ENCODE results near the gene GUCY2F. TPM values are rescaled to one million over a fixed set of nuclear protein-coding genes. Genes with fewer than 3 reads are reported as not detected.

Gene GUCY2F
- total RNA-seq, 1 experiment from 2014 or later, result not detected

GRCh38 chrX:109403922-109404321 is 78.0 kb downstream of the GUCY2F start:
- CTCF ChIA-PET, result no interaction called here
- Histone ChIP-seq H3K4me3 (ENCODE audit: low read depth, low read length) (no peak overlapping the region), H3K9me3 (no peaks in the 10 kb centered on the region), H3K36me3 (ENCODE audit: control insufficient read depth, insufficient read depth, low read length) (no peaks in the 10 kb centered on the region), H3K4me1 (no peaks in the 10 kb centered on the region), H3K27me3 (replicated peaks; ENCODE audit: control insufficient read depth, insufficient read depth, low read length) (no peaks in the 10 kb centered on the region)
- POLR2A ChIA-PET, result no interaction called here
- Mint-ChIP-seq H3K9me3 (ENCODE audit: unreplicated experiment) (no peaks in the 10 kb centered on the region), H3K27me3 (ENCODE audit: insufficient read depth, unreplicated experiment) (peaks cover 21% of the 10 kb centered on the region), H3K36me3 (ENCODE audit: insufficient read depth, unreplicated experiment) (no peaks in the 10 kb centered on the region), H3K27ac (ENCODE audit: unreplicated experiment) (no peak overlapping the region), H3K4me3 (ENCODE audit: unreplicated experiment) (no peak overlapping the region), H3K4me1 (ENCODE audit: low read depth, unreplicated experiment) (no peaks in the 10 kb centered on the region)
- intact Hi-C loops (cut with micrococcal nuclease; ENCODE audit: unreplicated experiment), result no loop called here
- BruUV-seq (replicated peaks), result no TSS peak
- no peak for TF ChIP-seq CTCF (IDR thresholded peaks at IDR 0.05; ENCODE audit: insufficient read depth in 1 of 2, low read depth in 1 of 2, low read length in 1 of 2, severe bottlenecking in 1 of 2, unreplicated experiment in 1 of 2)
- DNase-seq, result no peak

- no peak overlapping the region for H3K4me3 ChIP-seq (ENCODE audit: low read depth, low read length)
- CTCF ChIA-PET, result no interaction called here
- no peaks in the 10 kb centered on the region for H3K36me3 ChIP-seq (ENCODE audit: control insufficient read depth, insufficient read depth, low read length)
- no peaks in the 10 kb centered on the region for H3K9me3 ChIP-seq
- no peak overlapping the region for H3K4me3 Mint-ChIP-seq (ENCODE audit: unreplicated experiment)
- TF ChIP-seq CTCF (IDR thresholded peaks at IDR 0.05; ENCODE audit: insufficient read depth in 1 of 2, low read depth in 1 of 2, low read length in 1 of 2, severe bottlenecking in 1 of 2, unreplicated experiment in 1 of 2), result no peak
- H3K27ac Mint-ChIP-seq (ENCODE audit: unreplicated experiment), result peak overlapping the region; percentile 39
- intact Hi-C loops (cut with micrococcal nuclease; ENCODE audit: unreplicated experiment), result no loop called here
- H3K27me3 Mint-ChIP-seq (ENCODE audit: insufficient read depth, unreplicated experiment), result peaks cover 21% of the 10 kb centered on the region
- H3K4me1 Mint-ChIP-seq (ENCODE audit: low read depth, unreplicated experiment), result no peaks in the 10 kb centered on the region
- H3K9me3 Mint-ChIP-seq (ENCODE audit: unreplicated experiment), result no peaks in the 10 kb centered on the region
- BruUV-seq (replicated peaks), result no TSS peak
- no peaks in the 10 kb centered on the region for H3K4me1 ChIP-seq
- H3K36me3 Mint-ChIP-seq (ENCODE audit: insufficient read depth, unreplicated experiment), result no peaks in the 10 kb centered on the region
- no peaks in the 10 kb centered on the region; the same call in 1 of the 2 replicates for H3K27me3 ChIP-seq (replicated peaks; ENCODE audit: control insufficient read depth, insufficient read depth, low read length)
- POLR2A ChIA-PET, result no interaction called here
- DNase-seq, result no peak
Measured at GRCh38 chrX:109399831-109400230, 82.1 kb downstream of the GUCY2F start.

GRCh38 chrX:109398833-109399232 is 83.1 kb downstream of the GUCY2F start:
- no peak overlapping the region for H3K4me3 ChIP-seq (ENCODE audit: low read depth, low read length)
- Mint-ChIP-seq H3K9me3 (ENCODE audit: unreplicated experiment) (no peaks in the 10 kb centered on the region), H3K27me3 (ENCODE audit: insufficient read depth, unreplicated experiment) (peaks cover 23% of the 10 kb centered on the region), H3K4me3 (ENCODE audit: unreplicated experiment) (no peak overlapping the region), H3K27ac (ENCODE audit: unreplicated experiment) (no peak overlapping the region), H3K4me1 (ENCODE audit: low read depth, unreplicated experiment) (no peaks in the 10 kb centered on the region), H3K36me3 (ENCODE audit: insufficient read depth, unreplicated experiment) (no peaks in the 10 kb centered on the region)
- DNase-seq, result no peak
- H3K9me3 ChIP-seq, result no peaks in the 10 kb centered on the region
- no peaks in the 10 kb centered on the region for H3K36me3 ChIP-seq (ENCODE audit: control insufficient read depth, insufficient read depth, low read length)
- no peaks in the 10 kb centered on the region; the same call in none of the 2 replicates for H3K27me3 ChIP-seq (replicated peaks; ENCODE audit: control insufficient read depth, insufficient read depth, low read length)
- H3K4me1 ChIP-seq, result no peaks in the 10 kb centered on the region
- no peak for TF ChIP-seq CTCF (IDR thresholded peaks at IDR 0.05; ENCODE audit: insufficient read depth in 1 of 2, low read depth in 1 of 2, low read length in 1 of 2, severe bottlenecking in 1 of 2, unreplicated experiment in 1 of 2)
- no TSS peak for BruUV-seq (replicated peaks)
- ChIA-PET POLR2A (no interaction called here), CTCF (no interaction called here)
- intact Hi-C loops (cut with micrococcal nuclease; ENCODE audit: unreplicated experiment), result no loop called here
